VCaP (cell line): ENCODE data around the gene CYFIP2.
"Not testable (repeated sequence)": the region's sequence is repeated elsewhere in the genome, so short reads cannot be mapped to it uniquely, and the experiment has no call there.

Experiments used
- H3K27ac ChIP-seq: fragments of 450-650 bp; 2 replicates; pipeline ENCODE4 v1.5.1; 2017
- CTCF ChIP-seq: fragments of 450-650 bp; conservative IDR thresholded peaks from 2 replicates; pipeline ENCODE4 v1.5.1; 2017; ENCODE audit warnings: mild to moderate bottlenecking, moderate library complexity

Gene CYFIP2

DNA sequence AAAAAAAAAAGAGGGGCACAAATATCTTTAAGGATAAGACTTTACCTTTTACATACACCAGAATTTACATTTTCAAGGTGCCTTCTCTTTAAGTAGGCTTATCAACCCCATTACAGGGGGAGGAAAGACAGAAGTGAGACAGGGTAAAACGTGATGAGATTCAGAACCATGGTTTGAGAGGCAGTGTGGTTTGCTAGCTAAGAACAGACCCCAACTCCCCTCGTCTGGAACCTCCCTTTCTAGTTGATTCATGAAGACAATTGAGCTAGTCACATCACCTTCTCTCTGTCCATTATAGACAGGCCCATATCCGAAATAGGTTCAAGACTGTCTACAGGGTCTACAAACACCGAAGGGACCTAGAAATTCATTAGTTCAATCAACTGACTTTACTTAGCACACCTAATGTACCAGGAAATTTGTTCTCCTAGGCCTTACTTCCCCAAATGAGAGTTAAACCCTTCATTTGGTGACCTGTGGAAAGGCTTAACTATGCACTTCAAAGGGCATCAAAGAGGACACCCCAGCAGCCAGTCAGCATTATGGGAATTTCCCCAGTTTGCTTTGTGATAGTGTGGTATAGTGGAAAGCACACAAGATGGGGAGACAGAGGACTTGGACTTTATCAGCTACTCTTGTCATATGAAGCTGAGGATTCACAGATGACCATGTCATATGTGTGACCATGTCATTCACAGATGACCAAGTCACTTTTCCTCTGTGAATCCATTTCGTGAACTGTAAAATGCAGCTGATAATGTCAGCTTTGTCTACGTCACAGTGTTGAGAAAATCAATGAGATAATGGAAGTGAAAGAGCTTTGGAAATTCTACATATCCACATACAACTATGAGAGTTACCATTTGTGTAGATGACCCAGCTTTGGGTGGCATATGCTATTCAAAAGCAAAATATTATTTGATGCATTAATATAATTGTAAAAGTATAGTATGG lies 40.2 kb upstream of the CYFIP2 start:
- H3K27ac ChIP-seq: no peak overlapping the region
- TF ChIP-seq CTCF: no peak

- no peak overlapping the region for H3K27ac ChIP-seq
- no peak for TF ChIP-seq CTCF
Measured at GRCh38 chr5:157230610-157231009, 35.3 kb upstream of the CYFIP2 start.

- no peak overlapping the region for H3K27ac ChIP-seq
- no peak for TF ChIP-seq CTCF
Measured at GRCh38 chr5:157232706-157233105, 33.2 kb upstream of the CYFIP2 start.

- no peak for TF ChIP-seq CTCF
- H3K27ac ChIP-seq: no peak overlapping the region
Measured at GRCh38 chr5:157233515-157233914, 32.4 kb upstream of the CYFIP2 start.

- no peak for TF ChIP-seq CTCF
Measured at GRCh38 chr5:157236423-157236822, 29.5 kb upstream of the CYFIP2 start.

GRCh38 chr5:157241483-157241882 lies 24.4 kb upstream of the CYFIP2 start:
- H3K27ac ChIP-seq: no peak overlapping the region
- no peak for TF ChIP-seq CTCF

More at GRCh38 chr5:157236423-157236822, 29.5 kb upstream of the CYFIP2 start:
- no peak overlapping the region for H3K27ac ChIP-seq

DNA sequence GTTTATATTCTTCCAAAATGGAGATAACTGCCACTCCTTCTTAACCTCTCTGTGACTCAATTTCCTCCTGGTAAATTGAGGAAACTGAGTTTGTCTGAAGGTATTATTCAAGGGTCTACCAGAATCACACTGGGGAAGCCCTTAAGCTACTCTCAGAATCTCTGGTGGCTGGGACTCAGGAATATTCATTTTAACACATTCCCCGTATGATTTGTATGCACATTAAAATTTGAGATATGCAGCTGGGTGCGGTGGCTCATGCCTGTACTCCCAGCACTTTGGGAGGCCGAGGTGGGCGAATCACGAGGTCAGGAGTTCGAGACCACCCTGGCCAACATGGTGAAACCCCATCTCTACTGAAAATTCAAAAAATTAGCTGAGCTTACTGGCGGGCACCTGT lies 21.2 kb upstream of the CYFIP2 start:
- not testable (repeated sequence) for H3K27ac ChIP-seq

GRCh38 chr5:157245476-157245875 lies 20.4 kb upstream of the CYFIP2 start:
- no peak for TF ChIP-seq CTCF
- no peak overlapping the region for H3K27ac ChIP-seq
